ENCODE data around the gene TMC8. TPM values are rescaled to one million over a fixed set of nuclear protein-coding genes. Genes with fewer than 3 reads are reported as not detected.
A peak's percentile ranks its signal among the peaks of the same experiment; 100 is the strongest.

The TMC8 gene
- total RNA-seq, 2 donors from 2014 or later = 5.3 to 5.4 TPM

- H3K36me3 ChIP-seq = no peaks in the 10 kb centered on the region
Observed at GRCh38 chr17:78128551-78129350, 1.8 kb upstream of the TMC8 start, which contains the start of gene TMC6. TSS of gene TMC6 (minus strand) at chr17:78128755. CDS start at chr17:78126832, 1,923 bp downstream.

DNA sequence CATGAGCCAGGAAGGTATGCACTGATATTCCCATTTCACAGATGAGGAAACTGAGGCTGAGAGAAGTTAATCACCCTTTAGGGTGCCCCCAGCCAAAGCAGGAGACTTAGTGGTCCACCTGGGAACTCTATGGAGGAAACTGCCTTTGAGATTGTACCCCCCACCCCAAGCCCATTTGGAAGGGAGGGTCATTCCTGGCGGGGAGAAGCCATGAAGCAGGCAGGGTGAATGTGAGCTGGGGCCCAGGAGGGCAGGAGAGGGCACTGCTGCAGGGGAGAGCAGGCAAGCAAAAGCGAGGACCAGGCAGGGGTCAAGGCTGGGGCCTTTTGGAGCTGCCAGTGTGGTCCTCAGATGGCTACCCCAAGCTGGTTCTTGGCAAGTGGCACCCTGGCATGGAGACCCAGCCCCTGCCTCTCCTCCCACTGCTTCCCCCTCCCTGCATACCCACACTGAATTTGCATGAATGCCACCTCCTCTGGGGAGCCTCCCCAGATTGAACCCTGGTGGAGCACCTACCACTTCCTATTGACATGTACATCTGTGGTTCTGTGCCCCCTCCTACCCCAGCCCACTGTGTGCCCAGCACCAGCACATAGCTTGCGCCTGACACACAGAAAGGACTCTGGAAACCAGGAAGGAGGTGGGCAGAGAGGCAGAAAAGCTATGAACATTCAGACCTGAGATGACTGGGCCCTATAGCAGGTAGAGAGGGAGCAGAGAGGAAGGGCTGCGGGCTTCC, 1.1 kb upstream of the TMC8 start:
- Histone ChIP-seq H3K9me3 (no peaks in the 10 kb centered on the region), H3K4me1 (peaks cover 31% of the 10 kb centered on the region), H3K27ac (peak overlapping the region; percentile 92), H3K36me3 (no peaks in the 10 kb centered on the region), H3K9ac (ENCODE audit: low read depth in 2 of 2, low read length in 2 of 2) (peak overlapping the region in 1 of 2 donors; percentile 73), H3K27me3 (no peaks in the 10 kb centered on the region), H3K4me3 (no peak overlapping the region)
- DNase-seq = no peak
- intact Hi-C loops (cut with DNase I) = loop anchor here (5.0 kb wide), 1 partner anchor 43 kb away; no protein-coding TSS in a partner anchor
- no peak for TF ChIP-seq CTCF (IDR thresholded peaks at IDR 0.05)

More at GRCh38 chr17:78128551-78129350, 1.8 kb upstream of the TMC8 start, which contains the start of gene TMC6:
- intact Hi-C loops (cut with DNase I) = loop anchor here (5.0 kb wide), 1 partner anchor 44 kb away; no protein-coding TSS in a partner anchor
- Histone ChIP-seq H3K9ac (ENCODE audit: low read depth in 2 of 2, low read length in 2 of 2) (peak within 1 kb of the TSS; percentile 88 to 89), H3K4me3 (peak within 1 kb of the TSS; percentile 93), H3K4me1 (peaks cover 31% of the 10 kb centered on the region), H3K9me3 (no peaks in the 10 kb centered on the region), H3K27ac (peak within 1 kb of the TSS; percentile 92), H3K27me3 (no peaks in the 10 kb centered on the region)
- peak; percentile 83 for DNase-seq
- TF ChIP-seq CTCF (IDR thresholded peaks at IDR 0.05) = no peak

DNA sequence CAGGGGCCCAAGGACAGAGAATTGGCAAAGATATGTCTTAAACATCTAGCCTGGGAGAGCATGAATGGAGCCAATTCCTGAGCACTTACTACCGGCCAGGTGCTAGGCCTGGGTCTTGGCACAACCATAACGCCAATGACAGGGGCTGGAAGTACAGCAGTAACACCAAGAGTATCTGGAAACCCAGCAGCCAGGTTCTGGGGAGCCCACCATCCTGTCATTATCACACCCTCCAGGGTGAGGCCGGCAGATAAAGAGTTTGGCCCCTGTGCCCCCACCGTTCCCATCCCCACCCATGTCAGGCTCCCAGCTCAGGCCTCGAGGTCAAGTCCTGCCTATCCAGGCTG, 508 bp upstream of the TMC8 start:
- Histone ChIP-seq H3K36me3 (no peaks in the 10 kb centered on the region), H3K9ac (ENCODE audit: low read depth in 2 of 2, low read length in 2 of 2) (peak overlapping the region; percentile 64 to 73), H3K27ac (peak overlapping the region; percentile 92), H3K27me3 (no peaks in the 10 kb centered on the region), H3K4me1 (peaks cover 29% of the 10 kb centered on the region), H3K4me3 (peak overlapping the region; percentile 4), H3K9me3 (no peaks in the 10 kb centered on the region)
- intact Hi-C loops (cut with DNase I) = no loop called here
- no peak for TF ChIP-seq CTCF (IDR thresholded peaks at IDR 0.05)
- DNase-seq = no peak

GRCh38 chr17:78131172-78132083, 857 bp downstream of the TMC8 start:
- H3K9me3 ChIP-seq = no peaks in the 10 kb centered on the region
- H3K4me1 ChIP-seq = peaks cover 20% of the 10 kb centered on the region
- no peak for DNase-seq
- no peaks in the 10 kb centered on the region for H3K36me3 ChIP-seq
- no peak for TF ChIP-seq CTCF (IDR thresholded peaks at IDR 0.05)
- intact Hi-C loops (cut with DNase I) = no loop called here
- H3K9ac ChIP-seq (ENCODE audit: low read depth in 2 of 2, low read length in 2 of 2) = peak overlapping the region; percentile 64 to 73
- peak overlapping the region; percentile 92 for H3K27ac ChIP-seq
- peak overlapping the region; percentile 37 for H3K4me3 ChIP-seq
- no peaks in the 10 kb centered on the region for H3K27me3 ChIP-seq
